Stimulated activated CD8-positive, alpha-beta memory T cell treated with anti-CD3 and anti-CD28 coated beads, Interleukin-7, amount 100 ng/mL, for 1 hour (primary cell): ENCODE measurements around the gene HDGFL2.

Source experiments
- DNase-seq, 2 donors: peaks; one replicate each; pipeline ENCODE4 v3.0.0-alpha.2; 2020; ENCODE audit warnings: low read depth in 2 of 2

The HDGFL2 gene

DNA sequence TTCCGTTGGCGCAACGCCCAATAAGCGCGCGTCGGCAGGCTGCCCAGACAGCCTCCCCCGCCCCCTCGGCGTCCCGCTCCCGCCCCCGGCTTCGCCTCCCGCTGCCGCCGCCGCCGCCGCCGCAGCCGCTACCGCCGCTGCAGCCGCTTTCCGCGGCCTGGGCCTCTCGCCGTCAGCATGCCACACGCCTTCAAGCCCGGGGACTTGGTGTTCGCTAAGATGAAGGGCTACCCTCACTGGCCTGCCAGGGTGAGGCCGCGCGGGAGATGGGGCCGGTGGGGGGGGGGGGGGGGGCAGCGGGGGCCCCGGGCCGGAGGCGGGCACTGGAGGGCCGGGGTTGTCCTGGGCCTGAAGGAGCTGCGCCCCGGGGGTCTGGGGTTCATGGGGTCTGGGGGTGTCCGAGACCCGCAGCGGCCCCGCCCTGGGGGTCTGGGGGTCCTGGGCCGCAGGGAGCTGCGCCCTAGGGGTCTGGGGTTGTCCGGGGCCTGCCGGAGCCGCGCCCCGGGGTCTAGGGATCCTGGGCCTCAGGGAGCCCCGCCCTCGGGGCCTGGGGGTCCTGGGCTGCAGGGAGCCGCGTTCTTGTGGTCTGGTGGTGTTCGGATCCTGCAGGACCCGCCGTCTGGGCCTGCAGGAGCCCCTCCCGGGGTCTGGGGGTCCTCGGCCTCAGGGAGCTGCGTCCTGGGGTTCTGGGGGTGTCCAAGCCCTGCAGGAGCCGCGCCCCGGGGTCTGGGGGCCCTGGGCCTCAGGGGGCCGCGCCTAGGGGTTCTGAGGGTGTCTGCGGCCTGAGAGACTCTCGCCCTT, at the start of gene HDGFL2:
Gene HDGFL2, plus strand, starts transcription at position 124 of the 801 bp plus-strand sequence. Its CDS starts 54 bp downstream, at position 178.
- no peak for DNase-seq

DNA sequence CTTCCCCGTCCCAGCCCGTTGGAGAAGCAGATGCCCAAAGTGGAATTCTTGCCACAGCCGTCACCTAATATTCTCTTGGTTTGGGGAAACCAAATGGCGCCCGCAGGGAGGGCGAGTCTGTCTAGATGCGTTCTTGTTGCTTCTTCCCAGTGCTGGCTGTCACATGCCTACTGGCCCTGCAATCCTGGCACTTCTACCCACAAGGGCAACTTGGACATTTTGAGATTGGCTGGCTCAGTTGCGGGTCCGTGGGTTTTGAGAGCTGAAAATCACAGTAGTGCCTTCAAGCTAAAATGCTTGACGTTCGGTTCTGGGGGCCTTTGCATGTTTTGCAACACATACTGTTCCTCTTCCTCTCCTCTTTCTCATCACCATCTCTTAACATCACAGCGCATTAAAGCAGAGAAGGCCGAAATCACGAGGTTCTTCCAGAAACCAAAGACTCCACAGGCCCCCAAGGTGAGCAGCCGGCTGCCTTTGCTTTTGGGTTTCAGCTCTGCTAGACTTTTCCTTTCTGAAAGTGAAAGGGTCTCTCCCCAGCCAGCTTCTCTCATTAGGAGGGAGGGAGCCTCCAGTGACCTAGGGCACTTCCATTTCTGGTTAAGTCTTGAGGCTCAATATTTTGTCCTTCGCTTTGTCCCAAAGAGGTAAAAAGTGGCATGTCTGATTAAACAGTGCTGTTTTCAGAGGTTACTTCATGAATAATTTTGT, 48.5 kb upstream of the HDGFL2 start:
- no peak for DNase-seq

DNA sequence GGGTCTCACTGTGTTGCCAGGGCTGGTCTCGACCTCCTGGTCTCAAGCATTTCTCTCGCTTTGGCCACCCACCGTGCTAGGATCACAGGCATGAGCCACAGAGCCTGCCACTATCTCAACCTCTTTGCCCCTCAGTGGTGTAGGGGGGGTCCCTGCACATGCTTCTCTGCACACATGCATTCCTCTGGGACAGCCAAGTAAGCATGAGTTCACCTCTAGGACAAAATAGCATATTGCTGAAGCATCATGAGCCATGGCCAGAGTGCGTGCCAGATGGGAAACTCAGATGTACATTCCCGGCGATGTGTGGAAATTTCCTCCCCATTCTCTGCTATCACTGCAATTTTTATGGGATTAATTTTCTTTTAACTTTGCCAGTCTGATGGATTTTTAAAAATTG, 46.6 kb upstream of the HDGFL2 start:
- DNase-seq, result no peak

DNA sequence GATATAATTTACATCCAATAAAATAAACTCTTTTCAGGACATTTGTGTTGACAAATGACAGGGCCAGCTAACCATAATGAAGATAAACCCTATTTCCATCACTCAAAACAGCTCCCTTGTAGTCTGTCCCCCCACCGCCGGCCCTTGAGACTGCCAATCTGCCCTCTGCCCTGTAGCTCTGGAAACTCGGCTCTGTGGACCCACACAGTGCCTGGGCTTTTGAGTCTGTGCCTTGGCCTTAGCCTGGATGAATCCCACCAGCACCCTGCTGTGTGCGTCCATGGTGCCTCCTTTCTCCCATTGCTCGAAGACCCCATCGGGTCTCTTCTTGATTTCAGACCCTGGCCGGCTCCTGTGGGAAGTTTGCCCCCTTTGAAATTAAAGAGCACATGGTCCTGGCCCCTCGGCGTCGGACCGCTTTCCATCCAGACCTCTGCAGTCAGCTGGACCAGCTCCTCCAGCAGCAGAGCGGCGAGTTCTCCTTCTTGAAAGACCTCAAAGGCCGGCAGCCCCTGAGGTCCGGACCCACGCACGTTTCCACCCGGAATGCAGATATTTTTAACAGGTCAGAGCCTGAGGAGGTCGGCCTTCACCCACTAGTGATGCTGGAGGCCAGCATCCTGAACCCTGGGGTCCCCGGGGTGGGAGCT, 43.6 kb upstream of the HDGFL2 start:
- no peak for DNase-seq

DNA sequence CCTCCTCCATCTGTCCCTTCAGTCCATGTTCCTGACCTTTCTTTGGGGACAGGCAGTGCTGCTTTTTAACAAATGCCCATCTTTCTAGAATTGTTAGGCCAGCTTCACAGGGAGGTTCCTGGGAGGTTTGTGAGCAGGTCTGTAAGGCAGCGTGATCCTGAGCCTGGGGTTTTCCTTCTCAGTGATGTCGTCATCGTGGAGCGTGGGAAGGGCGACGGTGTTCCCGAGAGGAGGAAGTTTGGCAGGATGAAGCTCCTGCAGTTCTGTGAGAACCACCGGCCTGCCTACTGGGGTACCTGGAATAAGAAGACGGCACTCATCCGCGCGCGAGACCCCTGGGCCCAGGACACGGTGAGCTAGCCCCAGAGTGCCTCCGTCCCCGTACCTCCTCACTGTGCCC, 42.8 kb upstream of the HDGFL2 start:
- DNase-seq, result no peak

DNA sequence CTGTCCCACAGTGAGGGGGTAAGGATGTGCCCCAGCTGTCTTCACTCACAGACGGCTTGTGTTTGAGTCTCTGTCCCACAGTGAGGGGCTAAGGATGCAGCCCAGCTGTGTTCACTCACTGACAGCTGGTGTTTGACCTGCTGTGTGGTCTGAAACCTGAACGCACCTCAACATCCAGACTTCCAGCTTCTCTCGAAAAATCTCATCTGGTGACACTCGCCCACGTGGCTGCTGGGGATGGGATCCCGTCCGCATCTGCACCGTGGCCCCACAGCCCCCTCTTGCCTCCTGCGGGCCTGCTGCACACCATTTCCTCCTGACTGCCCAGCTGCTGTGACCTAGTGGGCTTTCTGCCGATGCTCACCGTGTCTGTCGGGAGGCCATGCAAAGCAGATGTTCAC, 42.3 kb upstream of the HDGFL2 start:
- no peak for DNase-seq

DNA sequence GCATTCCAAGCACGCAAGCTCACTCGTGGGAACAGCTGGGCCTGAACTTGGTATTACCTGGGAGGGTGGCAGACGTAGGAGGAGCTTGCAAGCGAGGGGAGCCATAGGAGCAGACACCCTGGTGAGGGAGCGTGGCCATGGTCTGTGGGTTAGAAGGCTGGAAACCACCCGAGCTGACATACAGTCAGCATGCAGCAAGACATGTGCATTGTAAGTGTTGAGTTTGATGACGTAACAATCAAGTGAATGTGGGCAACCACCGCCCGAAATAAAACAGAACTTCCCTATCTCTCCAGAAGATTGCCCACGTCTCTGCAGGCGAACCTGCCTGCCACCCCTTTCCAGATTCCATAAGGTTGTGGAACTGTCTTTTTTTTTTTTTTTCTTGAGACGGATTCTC, 41.3 kb upstream of the HDGFL2 start:
- DNase-seq, result no peak

DNA sequence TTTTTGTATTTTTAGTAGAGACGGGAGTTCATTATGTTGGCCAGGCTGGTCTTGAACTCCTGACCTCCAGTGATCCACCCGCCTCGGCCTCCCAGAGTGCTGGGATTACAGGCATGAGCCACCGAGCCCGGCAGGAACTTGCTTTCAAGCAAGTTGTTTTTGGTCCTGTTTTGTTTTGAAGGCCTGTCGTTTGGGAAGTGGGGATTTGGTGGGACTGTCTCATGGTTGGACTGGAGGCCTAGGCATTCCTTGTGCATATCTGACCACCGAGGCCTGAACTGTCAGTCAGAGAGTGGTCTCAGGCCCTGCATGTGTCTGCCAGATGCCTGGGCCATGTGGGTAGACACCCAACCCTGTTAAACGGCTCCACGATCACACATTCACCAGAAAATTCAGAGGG, 40.8 kb upstream of the HDGFL2 start:
- DNase-seq, result no peak

DNA sequence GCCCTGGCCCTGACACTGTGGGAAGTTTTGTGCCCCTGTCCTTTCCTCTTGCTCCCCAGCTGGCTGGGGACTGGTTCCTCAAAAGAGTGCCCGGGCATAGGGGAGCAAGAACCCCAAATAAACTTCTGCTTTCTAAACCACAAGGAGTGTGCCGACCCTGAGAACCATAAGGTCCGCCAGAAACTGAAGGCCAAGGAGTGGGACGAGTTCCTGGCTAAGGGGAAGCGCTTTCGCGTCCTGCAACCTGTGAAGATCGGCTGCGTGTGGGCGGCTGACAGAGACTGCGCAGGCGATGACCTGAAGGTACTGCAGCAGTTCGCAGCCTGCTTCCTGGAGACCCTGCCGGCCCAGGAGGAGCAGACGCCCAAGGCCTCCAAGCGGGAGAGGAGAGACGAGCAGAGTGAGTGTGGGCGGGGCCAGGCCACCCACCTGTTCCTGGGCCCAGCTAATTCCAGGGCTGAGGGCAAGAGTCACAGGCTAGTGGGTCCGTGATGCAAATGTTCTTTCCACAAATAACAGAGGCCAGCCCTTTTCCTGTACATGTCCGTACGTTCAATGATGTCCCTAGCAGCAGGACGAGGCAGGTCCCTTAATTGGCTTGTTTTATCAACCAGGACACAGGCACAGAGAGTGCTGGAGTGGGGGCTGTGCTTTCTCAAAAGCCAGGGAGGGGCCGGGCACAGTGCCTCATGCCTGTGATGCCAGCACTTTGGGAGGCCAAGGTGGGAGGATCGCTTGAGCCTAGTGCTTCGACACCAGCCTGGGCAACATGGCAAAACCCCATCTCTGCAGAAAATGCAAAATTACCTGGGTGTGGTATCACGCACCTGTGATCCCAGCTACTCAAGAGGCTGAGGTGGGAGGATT, 40.1 kb upstream of the HDGFL2 start:
- no peak for DNase-seq

DNA sequence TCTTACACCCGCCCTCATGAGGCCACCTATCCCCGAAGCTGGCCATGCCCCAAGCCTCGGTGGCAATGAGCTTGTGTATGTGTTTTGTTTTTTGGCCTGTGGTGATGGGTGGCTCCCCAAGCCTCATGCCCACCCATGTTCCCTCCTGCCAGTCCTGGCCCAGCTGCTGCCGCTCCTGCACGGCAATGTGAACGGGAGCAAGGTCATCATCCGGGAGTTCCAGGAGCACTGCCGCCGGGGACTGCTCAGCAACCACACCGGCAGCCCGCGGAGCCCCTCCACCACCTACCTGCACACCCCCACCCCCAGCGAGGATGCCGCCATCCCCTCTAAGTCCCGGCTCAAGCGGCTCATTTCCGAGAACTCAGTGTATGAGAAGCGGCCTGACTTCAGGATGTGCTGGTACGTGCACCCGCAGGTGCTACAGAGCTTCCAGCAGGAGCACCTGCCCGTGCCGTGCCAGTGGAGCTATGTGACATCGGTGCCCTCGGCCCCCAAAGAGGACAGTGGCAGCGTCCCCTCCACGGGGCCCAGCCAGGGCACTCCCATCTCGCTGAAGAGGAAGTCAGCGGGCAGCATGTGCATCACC, 39.1 kb upstream of the HDGFL2 start:
- no peak for DNase-seq

DNA sequence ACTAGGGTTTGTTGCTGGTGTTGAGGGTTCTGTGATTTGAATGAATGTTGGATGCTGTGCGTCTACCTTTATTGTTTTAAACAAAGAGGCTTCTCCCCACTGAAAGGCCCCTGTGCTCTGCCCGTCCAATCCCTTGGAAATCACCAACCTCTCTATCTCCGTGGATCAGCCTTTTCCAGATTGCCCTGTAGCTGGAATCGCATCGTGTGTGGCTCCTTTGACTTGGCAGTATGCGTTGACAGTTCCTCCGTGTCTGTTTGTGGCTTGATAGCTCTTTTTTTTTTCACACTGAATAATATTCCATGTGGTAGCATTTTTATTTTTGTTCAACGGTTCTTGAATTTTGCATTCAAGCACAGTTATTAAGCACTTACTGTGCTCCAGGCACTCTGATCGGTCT, 37.7 kb upstream of the HDGFL2 start:
- DNase-seq, result no peak

DNA sequence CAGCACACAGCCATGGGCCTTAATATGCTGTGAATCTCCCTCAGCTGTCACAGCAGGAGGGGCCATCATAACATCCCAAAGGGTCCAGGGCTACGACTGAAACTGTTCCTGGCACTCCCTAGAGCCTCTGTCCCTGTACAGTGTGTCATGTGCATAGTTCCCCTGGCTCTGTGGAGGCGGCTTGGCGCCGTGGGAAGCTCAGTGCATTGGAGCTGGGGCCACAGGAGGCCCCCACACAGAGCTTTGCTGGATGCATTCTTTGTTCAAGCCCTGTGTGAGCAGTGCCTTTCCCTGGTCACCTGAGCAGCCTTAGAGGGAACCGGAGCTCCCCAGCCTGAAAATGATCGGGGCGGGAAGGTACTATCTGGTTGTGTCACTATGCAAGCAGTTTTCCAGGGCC, 35.9 kb upstream of the HDGFL2 start:
- no peak for DNase-seq

DNA sequence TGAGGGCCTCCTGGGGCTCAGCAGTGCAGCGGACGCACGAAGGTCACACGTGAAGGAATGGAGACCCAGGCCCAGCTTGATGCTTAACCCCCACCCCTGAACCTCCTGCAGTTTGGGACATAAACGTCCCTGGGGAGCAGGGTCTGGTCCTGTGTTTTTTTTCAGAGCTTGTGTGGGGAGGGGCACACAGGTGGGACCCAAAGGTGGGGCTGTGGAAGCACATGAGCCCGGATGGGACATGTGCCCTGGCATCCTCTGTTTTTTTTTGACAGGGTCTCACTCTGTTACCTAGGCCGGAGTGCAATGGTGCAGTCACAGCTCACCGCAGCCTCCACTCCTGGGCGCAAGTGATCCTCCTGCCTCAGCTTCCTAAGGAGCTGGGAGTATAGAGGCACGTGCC, 35.0 kb upstream of the HDGFL2 start:
- DNase-seq, result no peak

DNA sequence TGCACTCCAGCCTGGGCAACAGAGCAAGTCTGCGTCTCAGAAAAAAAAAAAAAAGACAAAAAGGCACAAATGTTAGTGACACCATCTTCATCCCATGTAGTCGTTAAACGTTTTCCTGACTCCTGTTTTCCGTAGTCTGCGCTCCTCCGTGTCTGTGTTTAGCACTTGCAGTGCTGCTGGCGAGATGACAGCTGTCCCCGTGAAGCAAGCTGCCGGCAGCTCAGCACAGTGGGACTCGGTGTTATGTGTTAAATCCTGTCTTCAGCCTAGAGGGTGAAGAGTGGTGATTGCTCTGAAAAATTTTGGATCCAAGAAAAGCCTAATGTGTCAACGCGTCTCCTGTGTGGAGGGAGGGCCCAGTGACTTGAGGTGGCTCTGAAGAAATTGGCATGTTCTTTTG, 32.9 kb upstream of the HDGFL2 start:
- no peak for DNase-seq

DNA sequence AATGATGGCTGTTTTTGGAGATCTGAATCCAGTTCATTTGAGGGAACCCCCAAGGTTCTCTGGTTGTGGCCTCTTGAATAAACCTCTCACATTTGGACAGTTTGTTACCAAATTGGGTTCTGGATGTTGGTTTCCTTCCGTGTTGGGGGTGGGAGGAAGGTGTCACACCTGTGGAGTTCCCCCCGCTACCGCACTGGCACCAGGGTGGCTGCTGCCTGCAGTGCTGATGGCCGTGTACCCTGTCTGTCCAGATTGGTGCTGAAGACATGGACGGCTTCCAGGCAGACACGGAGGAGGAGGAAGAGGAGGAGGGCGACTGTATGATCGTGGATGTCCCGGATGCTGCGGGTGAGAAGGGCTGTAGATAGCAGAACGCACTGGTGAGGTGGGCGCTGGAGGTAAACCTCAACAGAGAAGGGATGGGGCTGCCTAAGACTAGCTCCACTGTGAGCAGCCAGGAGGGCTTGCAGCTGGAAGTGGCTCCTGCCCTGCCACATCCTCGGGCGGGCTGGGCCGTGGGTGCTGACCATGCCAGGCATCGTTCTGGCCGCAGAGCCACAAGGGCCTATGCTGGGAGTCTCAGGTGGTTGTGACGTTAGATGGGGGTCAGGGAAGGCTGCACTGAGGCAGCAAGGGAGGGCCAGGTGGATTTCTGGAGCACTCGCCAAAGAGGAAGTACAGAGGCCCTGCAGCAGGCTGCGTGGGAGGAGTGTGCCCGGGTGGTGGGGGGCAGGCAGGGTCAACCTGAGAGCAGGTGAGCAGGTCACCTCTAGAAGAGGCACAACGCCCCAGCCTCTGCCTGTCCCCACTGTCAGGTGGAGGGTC, 29.9 kb upstream of the HDGFL2 start:
- no peak for DNase-seq

DNA sequence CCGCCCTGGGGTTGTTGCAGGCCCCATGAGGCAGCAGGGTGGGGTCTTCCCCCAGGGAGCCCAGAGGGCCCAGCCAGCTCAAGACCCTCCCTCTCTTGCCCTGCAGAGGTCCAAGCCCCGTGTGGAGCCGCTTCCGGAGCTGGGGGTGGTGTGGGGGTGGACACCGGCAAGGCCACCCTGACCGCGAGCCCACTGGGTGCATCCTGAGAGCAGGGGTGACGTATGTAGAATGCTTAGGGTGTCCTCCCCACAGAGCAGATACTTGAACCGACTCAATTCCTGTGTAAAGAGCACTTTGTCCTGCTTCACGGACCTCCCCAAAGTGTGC, 29.3 kb upstream of the HDGFL2 start:
- DNase-seq, result no peak

DNA sequence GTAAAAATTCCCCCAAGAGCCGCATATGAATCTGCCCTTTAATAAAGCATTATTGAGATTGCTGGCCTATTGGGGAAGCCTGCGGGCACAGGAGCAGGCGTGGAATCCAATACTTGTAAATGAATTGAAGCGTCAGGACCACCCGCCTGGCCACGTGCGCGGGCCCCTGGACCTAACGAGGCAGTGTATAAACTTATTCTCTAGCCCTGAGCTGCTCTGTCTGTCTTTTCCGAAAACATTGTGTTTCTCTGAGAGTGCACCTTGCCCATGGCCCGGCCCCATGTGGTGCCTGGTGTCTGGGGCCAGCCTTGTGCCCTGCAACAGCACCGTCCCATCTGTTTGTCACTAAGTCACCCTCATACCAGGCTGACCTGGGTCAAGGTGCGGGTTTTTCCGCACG, 28.9 kb upstream of the HDGFL2 start:
- no peak for DNase-seq

DNA sequence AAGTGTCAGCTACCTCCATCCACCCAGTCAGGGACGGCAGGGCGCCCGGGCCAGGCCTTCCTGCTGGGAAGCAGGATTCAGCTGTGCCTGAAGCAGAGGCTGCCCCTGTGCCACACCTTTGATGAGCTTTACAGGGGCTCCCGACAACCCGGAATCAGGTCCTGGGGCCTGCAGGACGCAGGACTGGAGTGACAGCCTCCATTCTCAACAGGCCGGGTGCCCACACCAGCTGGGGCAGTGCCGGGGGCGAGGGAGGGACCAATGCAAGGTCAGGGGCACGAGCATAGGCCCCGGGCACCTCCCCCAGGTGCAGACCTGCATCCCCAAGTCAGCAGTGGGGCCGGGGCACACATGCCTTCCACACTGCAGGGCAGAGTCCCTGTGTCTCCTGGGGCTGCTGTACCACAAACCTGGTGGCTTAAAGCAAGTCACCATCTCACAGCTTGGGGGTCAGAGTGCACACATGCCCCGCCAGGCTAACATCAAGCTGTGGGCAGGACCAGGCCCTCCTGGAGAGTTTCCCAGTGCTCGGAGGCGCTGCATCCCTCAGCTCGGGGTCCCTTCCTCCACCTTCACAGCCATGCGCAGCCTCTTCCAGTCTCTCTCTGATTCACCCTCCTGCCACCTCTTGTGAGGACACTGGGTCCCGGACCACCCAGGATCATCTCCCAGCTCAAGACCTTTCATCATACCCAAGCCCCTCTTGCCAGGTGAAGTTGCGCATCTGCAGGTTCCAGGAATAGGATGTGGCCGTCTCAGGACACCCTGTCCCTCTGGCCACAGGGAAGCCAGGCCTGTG, 27.9 kb upstream of the HDGFL2 start:
- DNase-seq, result no peak

DNA sequence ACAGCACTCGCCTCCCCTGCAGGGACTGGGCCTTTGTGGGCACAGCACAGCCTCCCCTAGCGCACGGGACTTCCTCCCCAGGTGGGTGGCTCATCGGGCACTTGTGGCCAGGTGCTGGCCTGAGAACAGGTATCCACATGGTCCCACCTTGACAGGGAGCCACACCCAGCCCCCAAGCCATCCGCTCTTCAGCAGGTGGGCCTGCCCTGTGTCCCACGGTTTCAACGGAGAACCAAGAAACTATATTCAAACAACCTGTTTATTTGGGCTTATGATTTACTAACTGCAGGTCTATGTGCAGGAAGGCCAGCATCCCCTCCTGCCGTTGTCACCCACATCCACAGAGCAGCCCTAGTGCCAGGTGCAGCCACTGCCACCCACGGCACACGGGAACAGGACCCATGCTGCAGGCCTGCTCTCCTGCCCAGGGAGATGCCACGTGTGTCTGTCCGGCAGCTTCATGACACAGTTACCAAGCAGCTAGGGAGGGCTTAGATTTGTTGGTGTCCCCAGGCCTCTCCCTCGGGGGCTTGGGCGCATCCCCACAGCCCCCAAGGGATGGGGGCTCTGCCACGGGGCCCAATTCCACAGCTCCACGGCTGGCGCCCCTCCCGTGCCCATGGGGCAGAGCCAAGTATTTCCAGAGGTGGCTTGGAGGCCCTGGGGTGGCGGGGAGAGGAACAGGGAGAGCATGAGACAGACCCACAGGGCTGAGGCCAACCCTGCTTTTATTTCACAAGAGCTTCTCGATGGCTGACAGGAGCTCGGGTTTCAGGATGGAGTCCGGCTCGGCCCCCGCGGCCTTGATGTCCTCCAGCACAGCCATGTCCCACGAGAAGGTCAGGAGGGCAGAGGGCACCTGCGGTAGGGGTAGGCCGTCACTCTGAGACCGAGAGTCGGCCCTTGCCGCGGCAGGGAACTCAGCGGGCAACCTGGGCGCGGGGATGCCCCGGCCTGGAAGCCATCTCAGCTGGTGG, 27.0 kb upstream of the HDGFL2 start:
- DNase-seq, result no peak
